K562 (cell line): ENCODE data around the gene AP1G2. TPM values are rescaled to one million over a fixed set of nuclear protein-coding genes. Genes with fewer than 3 reads are reported as not detected.

Experiments used
- ATF7 ChIP-seq: fragments of 450-650 bp; IDR thresholded peaks from 2 replicates; pipeline ENCODE4 v1.7.1; 2014; ENCODE audit warnings: mild to moderate bottlenecking, moderate library complexity
- FOSL1 ChIP-seq: fragments of 200-800 bp; sonication (Bioruptor generic); conservative IDR thresholded peaks from 2 replicates; pipeline ENCODE4 v1.6.1; 2016; ENCODE audit warnings: missing genetic modification characterization, missing compliant biosample characterization
- HDAC1 ChIP-seq, 2 experiments: fragments of 450-650 bp; IDR thresholded peaks; 2 replicates each; pipeline ENCODE4 v1.6.1; 2016 to 2017; ENCODE audit warnings: inconsistent platforms in 1 of 2, mild to moderate bottlenecking in 1 of 2, moderate library complexity in 1 of 2
- KDM5B ChIP-seq: fragments of 200-600 bp; sonication (generic); IDR thresholded peaks from 2 replicates; pipeline ENCODE4 v1.6.1; 2012; ENCODE audit warnings: low read depth, mild to moderate bottlenecking, moderate library complexity, low read length, control low read depth, inconsistent platforms; ENCODE audit not compliant: insufficient replicate concordance
- LARP7 ChIP-seq: fragments of 450-650 bp; IDR thresholded peaks from 2 replicates; pipeline ENCODE4 v1.6.1; 2016
- MTA1 ChIP-seq: fragments of 450-650 bp; IDR thresholded peaks from 2 replicates; pipeline ENCODE4 v1.6.1; 2017; ENCODE audit warnings: borderline replicate concordance
- NEUROD1 ChIP-seq: fragments of 150-350 bp; IDR thresholded peaks from 2 replicates; pipeline ENCODE4 v1.6.1; 2014; ENCODE audit warnings: borderline replicate concordance, low read length, low read depth; ENCODE audit not compliant: partially characterized antibody
- PCBP1 ChIP-seq: fragments of 200-400 bp; formaldehyde crosslinking; IDR thresholded peaks from 2 replicates; pipeline ENCODE4 v1.6.1; 2018; ENCODE audit warnings: mild to moderate bottlenecking, low read depth, low read length; ENCODE audit not compliant: poor library complexity, severe bottlenecking
- POLR2A ChIP-seq: fragments of 450-650 bp; conservative IDR thresholded peaks from 2 replicates; pipeline ENCODE4 v1.6.1; 2016
- RBM22 ChIP-seq: fragments of 200-400 bp; formaldehyde crosslinking; IDR thresholded peaks from 2 replicates; pipeline ENCODE4 v1.6.1; 2018; ENCODE audit warnings: low read length, low read depth; ENCODE audit not compliant: poor library complexity, severe bottlenecking
- RCOR1 ChIP-seq, 2 experiments: IDR thresholded peaks; 2 replicates each; pipeline ENCODE4 v1.6.1; 2012; ENCODE audit warnings: low read depth in 2 of 2, low read length in 2 of 2, borderline replicate concordance in 1 of 2, improper control_type of control experiment in 1 of 2
- SNRNP70 ChIP-seq: fragments of 200-400 bp; formaldehyde crosslinking; optimal IDR thresholded peaks from 2 replicates; pipeline ENCODE3; 2017; ENCODE audit warnings: low read depth, low read length
- ZFP36 ChIP-seq: fragments of 150-350 bp; IDR thresholded peaks from 2 replicates; pipeline ENCODE4 v1.6.1; 2018; ENCODE audit warnings: low read length, low read depth; ENCODE audit not compliant: partially characterized antibody
- ZNF140 ChIP-seq: fragments of 250-450 bp; sonication (Bioruptor Pico); IDR thresholded peaks from 2 replicates; pipeline ENCODE4 v1.8.0; 2021; ENCODE audit warnings: moderate library complexity, mild to moderate bottlenecking, inconsistent platforms
- ZNF197 ChIP-seq: fragments of 200-800 bp; sonication (Bioruptor generic); IDR thresholded peaks from 2 replicates; pipeline ENCODE4 v1.6.1; 2016; ENCODE audit warnings: low read depth, missing genetic modification characterization, missing compliant biosample characterization
- polyA plus RNA-seq, 8 experiments: library from polyadenylated mRNA; depleted of rRNA in 4 of 8; stranded (reverse) in 5 of 8; unstranded in 3 of 8; fragments of >200 nt; fragmentation: Nextera tagmentation in 2 of 8; fragmentation: Illumina TruSeq in 1 of 8; extraction: Ambion mirVana in 2 of 8; extraction: Trizol in 1 of 8; gene quantifications; 2 replicates each; pipeline versions ENCODE4 v1.2.1 to v1.2.3, GENCODE V29; 2011 to 2014; ENCODE audit warnings: inconsistent platforms in 1 of 8, missing spikeins in 1 of 8
- total RNA-seq, 7 experiments: library from RNA; depleted of rRNA in 6 of 7; stranded (reverse); fragments of >200 nt in 6 of 7; fragmentation: Illumina TruSeq in 2 of 7; extraction: Trizol in 2 of 7; gene quantifications; 2 replicates each; pipeline versions ENCODE4 v1.2.1 to v1.2.3, GENCODE V29; 2011 to 2021; ENCODE audit warnings: low replicate concordance in 1 of 7
- TF ChIP-seq, protein P1 (sequence below): fragments of 250-450 bp; sonication (Bioruptor Pico); IDR thresholded peaks from 2 replicates; pipeline ENCODE4 v1.4.0; 2020; ENCODE audit warnings: mild to moderate bottlenecking
- TF ChIP-seq, protein P2 (sequence below): sonication (generic); formaldehyde crosslinking; IDR thresholded peaks from 2 replicates; pipeline ENCODE4 v1.8.0; 2022; ENCODE audit warnings: mild to moderate bottlenecking, missing genetic modification reagents
- TF ChIP-seq, protein P3 (sequence below): fragments of 450-650 bp; IDR thresholded peaks from 2 replicates; pipeline ENCODE4 v1.6.1; 2016; ENCODE audit warnings: missing biosample characterization, missing genetic modification characterization
- TF ChIP-seq, protein P4 (sequence below): fragments of 450-650 bp; formaldehyde crosslinking; IDR thresholded peaks from 2 replicates; pipeline ENCODE4 v1.4.0; 2020; ENCODE audit warnings: mild to moderate bottlenecking, moderate library complexity

Gene AP1G2
- total and polyA plus RNA-seq, 9 of the 15 experiments (the other 6 are each of a cell fraction or from before 2014, with no cell fraction given), result 19.1 to 83.5 (median 33.3) TPM

DNA sequence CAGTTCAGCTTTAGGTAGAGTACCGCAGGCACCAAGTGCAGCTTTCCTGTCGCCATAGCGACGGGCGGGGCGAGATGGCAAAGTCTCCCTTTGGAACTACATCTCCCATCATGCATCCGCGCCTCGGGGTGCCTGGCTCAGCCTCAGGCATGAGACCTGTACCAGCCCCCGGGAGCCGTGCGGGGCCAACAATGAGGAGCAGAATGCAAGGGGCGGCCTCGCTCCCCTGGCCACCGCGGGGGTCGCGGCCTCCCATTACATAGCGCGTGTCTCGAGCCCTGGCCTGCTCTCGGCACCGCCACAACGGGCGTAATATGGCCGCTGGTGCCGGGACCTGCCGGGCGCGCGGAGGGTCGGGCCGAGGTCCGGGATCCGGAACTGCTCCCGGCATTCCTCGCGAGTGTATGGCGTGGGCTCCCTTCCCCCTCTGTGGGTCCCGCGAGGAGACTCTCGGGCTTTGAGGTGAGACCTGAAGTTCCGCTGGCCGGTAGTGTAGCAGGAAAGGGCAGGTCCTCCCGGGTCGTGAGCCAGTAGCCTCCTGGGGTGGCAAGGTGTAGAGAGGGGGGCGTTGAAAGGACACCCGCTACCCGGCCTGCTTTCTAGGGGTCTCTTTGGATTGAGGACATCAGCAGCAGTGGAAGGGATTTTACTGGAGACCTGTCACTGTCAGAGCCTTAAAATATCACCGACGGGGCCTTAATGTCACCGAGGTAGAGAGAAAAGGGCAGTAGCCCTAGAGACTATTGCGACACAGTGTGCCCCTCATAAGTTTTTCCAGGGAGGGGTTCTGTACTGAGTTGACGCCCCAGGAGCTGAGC lies 11.5 kb downstream of the AP1G2 start, which contains the start of gene THTPA (continued):
- TF ChIP-seq, protein P1, sequence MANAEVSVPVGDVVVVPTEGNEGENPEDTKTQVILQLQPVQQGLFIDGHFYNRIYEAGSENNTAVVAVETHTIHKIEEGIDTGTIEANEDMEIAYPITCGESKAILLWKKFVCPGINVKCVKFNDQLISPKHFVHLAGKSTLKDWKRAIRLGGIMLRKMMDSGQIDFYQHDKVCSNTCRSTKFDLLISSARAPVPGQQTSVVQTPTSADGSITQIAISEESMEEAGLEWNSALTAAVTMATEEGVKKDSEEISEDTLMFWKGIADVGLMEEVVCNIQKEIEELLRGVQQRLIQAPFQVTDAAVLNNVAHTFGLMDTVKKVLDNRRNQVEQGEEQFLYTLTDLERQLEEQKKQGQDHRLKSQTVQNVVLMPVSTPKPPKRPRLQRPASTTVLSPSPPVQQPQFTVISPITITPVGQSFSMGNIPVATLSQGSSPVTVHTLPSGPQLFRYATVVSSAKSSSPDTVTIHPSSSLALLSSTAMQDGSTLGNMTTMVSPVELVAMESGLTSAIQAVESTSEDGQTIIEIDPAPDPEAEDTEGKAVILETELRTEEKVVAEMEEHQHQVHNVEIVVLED (CRISPR knock-in tag), result 0 out of 2 replicates have a peak, but pooled peaks have one; percentile 11
- TF ChIP-seq ATF7, result peak; percentile 63; the same call in 1 of the 2 replicates
- TF ChIP-seq, protein P2, sequence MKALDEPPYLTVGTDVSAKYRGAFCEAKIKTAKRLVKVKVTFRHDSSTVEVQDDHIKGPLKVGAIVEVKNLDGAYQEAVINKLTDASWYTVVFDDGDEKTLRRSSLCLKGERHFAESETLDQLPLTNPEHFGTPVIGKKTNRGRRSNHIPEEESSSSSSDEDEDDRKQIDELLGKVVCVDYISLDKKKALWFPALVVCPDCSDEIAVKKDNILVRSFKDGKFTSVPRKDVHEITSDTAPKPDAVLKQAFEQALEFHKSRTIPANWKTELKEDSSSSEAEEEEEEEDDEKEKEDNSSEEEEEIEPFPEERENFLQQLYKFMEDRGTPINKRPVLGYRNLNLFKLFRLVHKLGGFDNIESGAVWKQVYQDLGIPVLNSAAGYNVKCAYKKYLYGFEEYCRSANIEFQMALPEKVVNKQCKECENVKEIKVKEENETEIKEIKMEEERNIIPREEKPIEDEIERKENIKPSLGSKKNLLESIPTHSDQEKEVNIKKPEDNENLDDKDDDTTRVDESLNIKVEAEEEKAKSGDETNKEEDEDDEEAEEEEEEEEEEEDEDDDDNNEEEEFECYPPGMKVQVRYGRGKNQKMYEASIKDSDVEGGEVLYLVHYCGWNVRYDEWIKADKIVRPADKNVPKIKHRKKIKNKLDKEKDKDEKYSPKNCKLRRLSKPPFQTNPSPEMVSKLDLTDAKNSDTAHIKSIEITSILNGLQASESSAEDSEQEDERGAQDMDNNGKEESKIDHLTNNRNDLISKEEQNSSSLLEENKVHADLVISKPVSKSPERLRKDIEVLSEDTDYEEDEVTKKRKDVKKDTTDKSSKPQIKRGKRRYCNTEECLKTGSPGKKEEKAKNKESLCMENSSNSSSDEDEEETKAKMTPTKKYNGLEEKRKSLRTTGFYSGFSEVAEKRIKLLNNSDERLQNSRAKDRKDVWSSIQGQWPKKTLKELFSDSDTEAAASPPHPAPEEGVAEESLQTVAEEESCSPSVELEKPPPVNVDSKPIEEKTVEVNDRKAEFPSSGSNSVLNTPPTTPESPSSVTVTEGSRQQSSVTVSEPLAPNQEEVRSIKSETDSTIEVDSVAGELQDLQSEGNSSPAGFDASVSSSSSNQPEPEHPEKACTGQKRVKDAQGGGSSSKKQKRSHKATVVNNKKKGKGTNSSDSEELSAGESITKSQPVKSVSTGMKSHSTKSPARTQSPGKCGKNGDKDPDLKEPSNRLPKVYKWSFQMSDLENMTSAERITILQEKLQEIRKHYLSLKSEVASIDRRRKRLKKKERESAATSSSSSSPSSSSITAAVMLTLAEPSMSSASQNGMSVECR (CRISPR knock-in tag), result no peak
- TF ChIP-seq, protein P3, sequence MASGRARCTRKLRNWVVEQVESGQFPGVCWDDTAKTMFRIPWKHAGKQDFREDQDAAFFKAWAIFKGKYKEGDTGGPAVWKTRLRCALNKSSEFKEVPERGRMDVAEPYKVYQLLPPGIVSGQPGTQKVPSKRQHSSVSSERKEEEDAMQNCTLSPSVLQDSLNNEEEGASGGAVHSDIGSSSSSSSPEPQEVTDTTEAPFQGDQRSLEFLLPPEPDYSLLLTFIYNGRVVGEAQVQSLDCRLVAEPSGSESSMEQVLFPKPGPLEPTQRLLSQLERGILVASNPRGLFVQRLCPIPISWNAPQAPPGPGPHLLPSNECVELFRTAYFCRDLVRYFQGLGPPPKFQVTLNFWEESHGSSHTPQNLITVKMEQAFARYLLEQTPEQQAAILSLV (tag), result no peak
- TF ChIP-seq ZNF197, result no peak
- TF ChIP-seq KDM5B, result peak; percentile 47
- TF ChIP-seq, protein P4, sequence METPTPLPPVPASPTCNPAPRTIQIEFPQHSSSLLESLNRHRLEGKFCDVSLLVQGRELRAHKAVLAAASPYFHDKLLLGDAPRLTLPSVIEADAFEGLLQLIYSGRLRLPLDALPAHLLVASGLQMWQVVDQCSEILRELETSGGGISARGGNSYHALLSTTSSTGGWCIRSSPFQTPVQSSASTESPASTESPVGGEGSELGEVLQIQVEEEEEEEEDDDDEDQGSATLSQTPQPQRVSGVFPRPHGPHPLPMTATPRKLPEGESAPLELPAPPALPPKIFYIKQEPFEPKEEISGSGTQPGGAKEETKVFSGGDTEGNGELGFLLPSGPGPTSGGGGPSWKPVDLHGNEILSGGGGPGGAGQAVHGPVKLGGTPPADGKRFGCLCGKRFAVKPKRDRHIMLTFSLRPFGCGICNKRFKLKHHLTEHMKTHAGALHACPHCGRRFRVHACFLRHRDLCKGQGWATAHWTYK (CRISPR knock-in tag), result peak; percentile 28; the same call in 1 of the 2 replicates
- no peak for TF ChIP-seq ZFP36
- no peak for TF ChIP-seq MTA1
- peak; percentile 50 for TF ChIP-seq RBM22
- peak; percentile 82 for TF ChIP-seq POLR2A
- TF ChIP-seq LARP7, result no peak
- TF ChIP-seq ZNF140 (CRISPR knock-in tag), result no peak
- TF ChIP-seq PCBP1, result no peak
- TF ChIP-seq FOSL1 (tag), result no peak
- peak in 1 of 2 experiments; percentile 55; a peak in 1 of 4 replicates for TF ChIP-seq RCOR1 (IDR thresholded peaks at IDR 0.05; ENCODE audit: borderline replicate concordance in 1 of 2, low read depth in 2 of 2, low read length in 2 of 2)
- peak in 1 of 2 experiments; percentile 59; a peak in 1 of 4 replicates for TF ChIP-seq HDAC1 (IDR thresholded peaks at IDR 0.05)
- TF ChIP-seq NEUROD1, result peak; percentile 35
- no peak for TF ChIP-seq SNRNP70
